GM19240 (cell line): Measurements from ENCODE around the gene LDHAL6B.

ENCODE experiments used
- DNase-seq: peaks from one replicate; pipeline ENCODE4 v3.0.0; 2011; ENCODE audit warnings: low spot score; ENCODE audit not compliant: insufficient read length

LDHAL6B gene

GRCh38 chr15:59217876-59218498, 11.3 kb downstream of the LDHAL6B start:
- DNase-seq = no peak

DNA sequence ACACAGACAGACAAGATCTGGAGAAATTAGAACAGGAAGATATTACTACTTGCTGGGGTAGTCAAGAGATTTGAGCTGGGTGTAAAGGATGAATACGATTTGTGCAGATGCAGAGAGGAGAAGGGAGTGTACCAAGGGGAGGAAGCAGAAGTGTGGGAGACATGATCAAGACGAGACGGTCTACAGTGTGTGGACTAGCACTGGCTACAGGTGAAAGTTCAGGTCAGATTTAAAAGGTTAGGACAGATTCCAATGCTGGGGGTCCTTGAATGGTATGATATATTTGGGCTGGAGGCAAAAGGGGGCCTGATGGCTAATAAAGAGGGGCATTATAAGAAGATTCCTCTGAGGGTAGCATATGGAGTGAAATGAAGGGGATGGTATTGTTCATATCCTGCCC, 12.1 kb downstream of the LDHAL6B start:
- DNase-seq = no peak

GRCh38 chr15:59221511-59222505, 15.2 kb downstream of the LDHAL6B start:
- no peak for DNase-seq

GRCh38 chr15:59222906-59223550, 16.4 kb downstream of the LDHAL6B start:
- no peak for DNase-seq

GRCh38 chr15:59223736-59224135, 17.1 kb downstream of the LDHAL6B start:
- DNase-seq = no peak

DNA sequence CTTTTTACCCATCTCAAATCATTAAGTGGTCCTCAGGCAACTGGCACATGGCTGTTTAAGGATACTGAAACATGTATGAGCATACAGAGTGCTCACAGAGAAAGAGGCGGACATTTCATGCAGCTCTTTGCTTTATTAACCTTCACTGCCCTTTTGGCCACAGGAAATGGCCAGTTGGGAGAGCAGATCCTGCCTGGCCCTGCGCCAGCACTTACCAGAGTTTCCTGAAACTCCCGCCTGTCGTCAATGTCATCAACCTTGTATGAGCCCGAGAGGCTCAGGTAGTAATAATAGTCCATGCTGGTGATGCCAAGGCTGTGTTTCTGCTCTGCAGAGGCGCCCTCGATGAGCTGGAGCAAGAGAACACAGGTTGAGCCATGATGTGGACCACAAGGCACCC, 17.8 kb downstream of the LDHAL6B start:
- DNase-seq = no peak

- DNase-seq = no peak
These were observed 20.4 kb downstream of the LDHAL6B start for GRCh38 chr15:59227021-59227420.

DNA sequence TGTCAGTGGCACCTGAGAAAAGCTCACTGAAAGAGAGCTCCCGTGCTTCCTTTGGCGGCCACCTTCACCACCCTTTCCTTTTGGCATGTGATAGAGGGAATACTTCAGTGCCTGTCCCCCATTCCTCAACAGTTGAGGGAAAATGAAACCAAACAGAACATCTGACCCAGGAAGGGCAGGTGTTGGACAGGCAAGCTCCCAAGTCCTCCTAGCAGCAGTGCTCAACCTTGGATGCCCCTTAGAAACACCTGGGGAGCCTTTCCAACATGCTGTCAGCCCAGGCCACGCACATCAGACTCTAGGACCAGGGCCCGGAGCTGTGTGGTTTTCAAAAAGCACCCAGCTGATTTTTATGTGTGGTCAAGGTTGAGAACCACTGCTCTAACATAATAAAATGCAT, 22.4 kb downstream of the LDHAL6B start:
- no peak for DNase-seq

GRCh38 chr15:59229453-59229852, 22.8 kb downstream of the LDHAL6B start:
- DNase-seq = no peak

DNA sequence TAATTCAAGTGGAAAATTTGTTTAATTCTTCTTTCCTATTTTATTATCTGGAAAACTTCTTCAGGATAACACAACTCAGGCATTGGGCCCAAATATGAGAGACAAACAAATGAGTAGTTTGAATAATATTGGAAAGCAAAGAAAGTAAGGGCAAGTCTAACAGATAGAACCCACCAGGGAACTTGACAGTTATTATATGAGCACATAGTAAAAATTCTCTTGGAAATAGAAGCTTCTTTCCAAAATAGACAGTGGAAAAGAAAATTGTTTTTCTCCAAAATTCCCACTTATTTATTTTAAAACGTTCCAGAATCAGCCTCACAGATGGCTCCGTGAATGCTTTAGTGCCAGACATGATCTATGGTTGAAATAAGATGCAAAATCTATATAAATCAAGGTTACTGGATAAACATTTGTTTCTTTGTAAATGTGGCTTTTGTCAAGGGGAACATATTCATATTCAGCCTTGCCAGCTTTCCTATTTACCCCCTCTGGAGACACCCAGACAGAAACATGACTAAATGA, 23.9 kb downstream of the LDHAL6B start:
- no peak for DNase-seq

DNA sequence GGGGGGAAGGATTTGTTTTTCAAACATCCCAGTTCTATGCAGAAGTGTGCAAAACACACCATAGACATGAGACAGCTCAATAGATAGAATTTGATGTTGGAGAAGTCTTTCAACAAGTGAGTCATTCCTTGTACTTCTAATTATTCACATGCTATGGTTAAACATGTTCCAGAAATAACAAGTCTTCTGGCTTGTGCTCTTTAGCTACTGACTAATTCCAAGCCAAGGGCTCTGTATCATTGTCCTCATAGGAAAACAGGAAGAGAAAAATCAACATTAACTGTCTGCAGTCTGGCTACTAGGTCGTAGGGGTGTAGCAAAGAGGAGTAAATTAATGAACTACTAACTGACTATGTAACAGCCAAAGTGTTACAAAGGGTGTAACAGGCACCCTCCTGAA, 25.8 kb downstream of the LDHAL6B start:
- DNase-seq = no peak

- no peak for DNase-seq
These were observed 29.8 kb downstream of the LDHAL6B start for GRCh38 chr15:59236394-59236793.

- DNase-seq = no peak
These were observed 30.6 kb downstream of the LDHAL6B start for GRCh38 chr15:59237119-59237855.

DNA sequence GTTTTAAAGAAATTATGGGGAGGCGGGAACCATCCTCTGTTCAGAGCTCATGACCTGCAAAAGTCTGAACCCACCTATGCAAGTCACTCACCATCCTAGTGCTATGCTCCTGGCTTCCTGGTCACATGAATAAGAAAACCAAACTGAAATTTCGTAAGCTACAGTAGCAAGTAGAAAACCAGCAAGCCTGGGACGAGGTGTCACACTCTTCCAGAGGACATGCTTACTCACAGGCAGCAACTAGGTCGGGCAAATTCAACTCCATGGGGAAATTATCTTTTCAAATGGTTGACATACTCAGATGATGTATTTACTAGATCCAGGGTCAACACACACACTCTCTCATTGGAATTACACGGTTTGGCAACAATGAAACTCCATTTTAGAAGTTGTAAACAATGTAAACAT, 31.3 kb downstream of the LDHAL6B start:
- DNase-seq = no peak

GRCh38 chr15:59240036-59240435, 33.4 kb downstream of the LDHAL6B start:
- no peak for DNase-seq

- DNase-seq = no peak
These were observed 36.0 kb downstream of the LDHAL6B start for GRCh38 chr15:59242649-59243048.

- DNase-seq = no peak
These were observed 37.0 kb downstream of the LDHAL6B start for GRCh38 chr15:59243622-59244021.

DNA sequence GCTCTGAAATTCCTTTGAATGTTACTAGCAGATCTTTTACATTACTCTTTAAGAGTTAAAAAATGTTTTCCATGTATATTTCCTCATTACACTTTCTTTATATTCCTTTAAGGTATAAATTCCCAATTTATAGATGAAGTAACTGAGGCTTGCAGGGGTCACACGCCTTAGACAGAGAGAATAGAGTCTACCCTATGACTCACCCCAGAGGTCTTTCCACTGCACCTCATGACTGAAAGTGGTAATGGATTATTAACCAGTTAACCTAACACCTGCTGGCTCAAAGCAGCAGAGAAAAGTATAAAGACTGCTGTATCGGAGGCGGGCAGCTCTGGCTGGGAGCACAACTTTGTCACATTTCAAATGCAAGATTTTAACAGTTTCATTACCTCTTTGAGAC, 37.7 kb downstream of the LDHAL6B start:
- DNase-seq = no peak

- DNase-seq = no peak
These were observed 38.9 kb downstream of the LDHAL6B start for GRCh38 chr15:59245559-59245958.

GRCh38 chr15:59247364-59247763, 40.7 kb downstream of the LDHAL6B start:
- no peak for DNase-seq

DNA sequence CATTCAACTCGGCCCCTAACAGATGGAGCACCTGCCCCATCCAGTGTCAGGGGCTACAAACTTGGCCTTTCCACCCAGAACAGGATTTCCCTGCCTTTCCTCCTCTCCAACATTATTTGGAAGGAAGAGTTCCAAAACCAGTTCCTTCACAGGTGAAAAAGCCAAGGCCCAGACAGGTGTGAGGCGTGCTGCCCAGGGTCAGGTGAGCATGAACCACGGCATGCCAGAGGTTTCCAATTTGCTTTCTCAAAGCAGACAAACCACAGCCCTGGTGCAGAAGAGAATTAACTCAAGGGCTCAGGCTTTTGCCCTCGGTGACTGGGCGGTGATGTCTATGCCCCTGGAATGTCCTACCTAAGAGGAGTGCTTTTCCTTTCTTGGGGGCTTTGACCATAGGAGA, 43.2 kb downstream of the LDHAL6B start:
- DNase-seq = no peak
